ENCODE data around the gene RAB9B. TPM values are rescaled to one million over a fixed set of nuclear protein-coding genes. Genes with fewer than 3 reads are reported as not detected.
A peak's percentile ranks its signal among the peaks of the same experiment; 100 is the strongest.

Gene RAB9B
- total and polyA plus RNA-seq, 7 donors, result under 0.01 to 18.8 (median 9.2) TPM

GRCh38 chrX:103847174-103847870, 15.3 kb upstream of the RAB9B start:
- WGBS, 2 donors, result 78 to 88% methylated on average over 5 of the region's 5 CpGs
- H3K9me3 ChIP-seq, result no peaks in the 10 kb centered on the region
- intact Hi-C loops (cut with DNase I), result loop anchor here (5.0 kb wide), 1 partner anchor 290 kb away; no protein-coding TSS in a partner anchor
- TF ChIP-seq EP300 (IDR thresholded peaks at IDR 0.05) (no peak), POLR2A (IDR thresholded peaks at IDR 0.05) (no peak), POLR2AphosphoS5 (IDR thresholded peaks at IDR 0.05) (no peak), CTCF (IDR thresholded peaks at IDR 0.05) (no peak)
- H3K27me3 ChIP-seq, result peaks cover 0 to 3% (median 0%) of the 10 kb centered on the region in 3 donors
- no peak overlapping the region for H3K27ac ChIP-seq
- no peaks in the 10 kb centered on the region for H3K36me3 ChIP-seq
- no peak overlapping the region for H3K4me3 ChIP-seq
- no peak for DNase-seq
- H3K4me1 ChIP-seq, result no peaks in the 10 kb centered on the region

GRCh38 chrX:103846386-103846785, 14.3 kb upstream of the RAB9B start:
- Histone ChIP-seq H3K4me1 (no peaks in the 10 kb centered on the region), H3K9me3 (no peaks in the 10 kb centered on the region), H3K27me3 (peaks cover 0 to 3% (median 0%) of the 10 kb centered on the region in 3 donors), H3K27ac (no peak overlapping the region), H3K36me3 (no peaks in the 10 kb centered on the region), H3K4me3 (no peak overlapping the region)
- DNase-seq, result no peak
- TF ChIP-seq POLR2AphosphoS5 (IDR thresholded peaks at IDR 0.05), result no peak
- TF ChIP-seq CTCF (IDR thresholded peaks at IDR 0.05), result no peak
- no peak for TF ChIP-seq POLR2A (IDR thresholded peaks at IDR 0.05)
- no peak for TF ChIP-seq EP300 (IDR thresholded peaks at IDR 0.05)
- intact Hi-C loops (cut with DNase I), result loop anchor here (5.0 kb wide), 1 partner anchor 291 kb away; no protein-coding TSS in a partner anchor

- no peaks in the 10 kb centered on the region for H3K27me3 ChIP-seq
- H3K4me1 ChIP-seq, result no peaks in the 10 kb centered on the region
- H3K27ac ChIP-seq, result peak overlapping the region in 1 of 4 donors; percentile 1
- no peaks in the 10 kb centered on the region for H3K36me3 ChIP-seq
- TF ChIP-seq EP300 (IDR thresholded peaks at IDR 0.05), result no peak
- TF ChIP-seq POLR2A (IDR thresholded peaks at IDR 0.05), result no peak
- no peak for TF ChIP-seq POLR2AphosphoS5 (IDR thresholded peaks at IDR 0.05)
- peak in 3 of 4 experiments; percentile 42 to 50 (median 44) for TF ChIP-seq CTCF (IDR thresholded peaks at IDR 0.05)
- intact Hi-C loops (cut with DNase I), result loop anchor here (5.0 kb wide), 1 partner anchor 292 kb away; no protein-coding TSS in a partner anchor
- DNase-seq, result peak; percentile 76
- 0 to 2% methylated on average over 4 of the region's 4 CpGs for WGBS, 2 donors
- H3K9me3 ChIP-seq, result no peaks in the 10 kb centered on the region
- no peak overlapping the region for H3K4me3 ChIP-seq
Measured at GRCh38 chrX:103845165-103845653, 13.2 kb upstream of the RAB9B start.

- H3K4me3 ChIP-seq, result no peak overlapping the region
- WGBS, 2 donors, result 60 to 91% methylated on average over 1 of the region's 1 CpG
- intact Hi-C loops (cut with DNase I), result no loop called here
- no peaks in the 10 kb centered on the region for H3K9me3 ChIP-seq
- TF ChIP-seq EP300 (IDR thresholded peaks at IDR 0.05) (no peak), POLR2A (IDR thresholded peaks at IDR 0.05) (no peak), CTCF (IDR thresholded peaks at IDR 0.05) (no peak), POLR2AphosphoS5 (IDR thresholded peaks at IDR 0.05) (no peak)
- H3K36me3 ChIP-seq, result no peaks in the 10 kb centered on the region
- H3K4me1 ChIP-seq, result no peaks in the 10 kb centered on the region
- H3K27ac ChIP-seq, result no peak overlapping the region
- no peaks in the 10 kb centered on the region for H3K27me3 ChIP-seq
- no peak for DNase-seq
Measured at GRCh38 chrX:103839404-103839803, 7.3 kb upstream of the RAB9B start.

All from sigmoid colon (tissue), 7 donors.